NCI-H2196 treated with DMSO at 0.1 percent for 48 hours (cell line): Measurements from ENCODE around the gene AQP10.
"Not testable (repeated sequence)": the region's sequence is repeated elsewhere in the genome, so short reads cannot be mapped to it uniquely, and the experiment has no call there.

Experiments
- DNase-seq: peaks from one replicate; lab custom pipeline; 2025; ENCODE audit not compliant: unreplicated experiment; lab: John Stamatoyannopoulos, UW

AQP10 gene, protein sequence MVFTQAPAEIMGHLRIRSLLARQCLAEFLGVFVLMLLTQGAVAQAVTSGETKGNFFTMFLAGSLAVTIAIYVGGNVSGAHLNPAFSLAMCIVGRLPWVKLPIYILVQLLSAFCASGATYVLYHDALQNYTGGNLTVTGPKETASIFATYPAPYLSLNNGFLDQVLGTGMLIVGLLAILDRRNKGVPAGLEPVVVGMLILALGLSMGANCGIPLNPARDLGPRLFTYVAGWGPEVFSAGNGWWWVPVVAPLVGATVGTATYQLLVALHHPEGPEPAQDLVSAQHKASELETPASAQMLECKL

DNA sequence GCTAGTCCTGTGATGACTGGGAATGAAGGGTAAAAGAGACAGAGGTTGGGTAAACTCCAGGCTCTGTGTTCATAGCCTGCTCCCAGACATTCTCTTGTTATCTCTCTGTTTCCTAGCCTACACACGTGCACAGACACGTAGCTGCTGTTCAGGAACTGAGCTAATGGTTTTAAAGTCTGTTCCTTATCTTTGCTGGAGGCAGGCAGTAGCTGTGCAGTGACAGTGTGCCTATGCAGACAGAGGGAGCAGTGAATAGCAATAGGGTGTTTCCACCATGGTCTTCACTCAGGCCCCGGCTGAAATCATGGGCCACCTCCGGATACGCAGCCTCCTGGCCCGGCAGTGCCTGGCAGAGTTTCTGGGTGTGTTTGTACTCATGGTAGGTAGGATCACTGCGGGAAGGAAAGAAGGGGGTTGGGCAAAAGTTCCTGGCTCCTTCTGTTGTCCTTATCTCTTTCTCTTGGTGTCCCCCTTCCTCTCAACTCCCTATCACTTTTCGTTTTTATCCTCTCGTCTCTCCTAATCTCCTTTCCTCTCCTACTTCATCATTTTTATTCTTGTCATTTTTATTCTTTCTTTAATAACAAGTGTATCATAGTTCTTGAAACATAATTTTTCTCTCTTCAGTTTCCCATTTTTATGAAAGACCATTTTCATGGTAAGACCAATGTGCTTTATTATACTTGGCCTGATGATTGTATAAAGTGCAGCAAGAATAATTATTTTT lies at the start of gene AQP10:
AQP10 (plus strand) TSS at position 212 of the 727 bp plus-strand sequence; CDS start at position 275, 63 bp downstream.
- no peak for DNase-seq

DNA sequence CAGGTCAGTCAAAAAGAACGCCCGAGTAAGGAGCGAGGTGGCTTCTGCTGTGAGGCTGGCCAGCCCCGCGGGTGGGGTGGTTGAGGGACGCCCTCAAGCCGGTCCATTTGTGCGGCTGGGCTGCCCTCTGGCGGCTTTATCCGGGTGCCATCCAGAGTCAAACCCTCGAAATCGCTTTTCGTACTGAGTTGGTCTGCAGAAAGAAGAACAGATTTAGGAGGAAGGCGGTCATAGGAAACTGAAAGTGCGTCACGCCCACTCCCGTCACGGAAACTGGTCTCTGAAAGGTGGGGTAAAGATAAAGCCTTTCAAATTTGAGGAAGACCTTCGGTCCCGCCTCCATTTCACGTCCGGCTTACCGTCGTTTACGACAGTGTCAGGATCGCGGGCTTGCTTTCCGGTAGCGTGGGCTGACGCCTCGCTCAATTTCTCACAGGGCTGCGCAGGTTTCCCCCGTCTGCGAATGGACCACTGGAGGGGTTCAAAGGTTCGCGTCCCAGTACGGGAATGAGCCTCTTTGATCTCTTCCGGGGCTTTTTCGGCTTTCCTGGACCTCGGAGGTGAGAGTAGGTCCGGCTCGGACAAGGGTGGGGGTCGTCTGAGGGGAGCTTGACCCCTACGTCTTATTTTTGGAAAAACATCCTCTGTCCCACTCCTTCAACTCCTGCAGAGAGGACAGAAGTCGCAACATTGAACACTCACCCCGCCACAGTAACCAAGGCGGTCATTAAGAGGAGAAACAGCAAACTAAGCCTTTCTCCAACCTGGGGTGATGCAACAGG lies 48.5 kb upstream of the AQP10 start, which contains the start of gene HAX1:
HAX1 (plus strand) TSS at position 413 of the 782 bp plus-strand sequence; CDS start at position 508, 95 bp downstream.
- peak; percentile 83 for DNase-seq

DNA sequence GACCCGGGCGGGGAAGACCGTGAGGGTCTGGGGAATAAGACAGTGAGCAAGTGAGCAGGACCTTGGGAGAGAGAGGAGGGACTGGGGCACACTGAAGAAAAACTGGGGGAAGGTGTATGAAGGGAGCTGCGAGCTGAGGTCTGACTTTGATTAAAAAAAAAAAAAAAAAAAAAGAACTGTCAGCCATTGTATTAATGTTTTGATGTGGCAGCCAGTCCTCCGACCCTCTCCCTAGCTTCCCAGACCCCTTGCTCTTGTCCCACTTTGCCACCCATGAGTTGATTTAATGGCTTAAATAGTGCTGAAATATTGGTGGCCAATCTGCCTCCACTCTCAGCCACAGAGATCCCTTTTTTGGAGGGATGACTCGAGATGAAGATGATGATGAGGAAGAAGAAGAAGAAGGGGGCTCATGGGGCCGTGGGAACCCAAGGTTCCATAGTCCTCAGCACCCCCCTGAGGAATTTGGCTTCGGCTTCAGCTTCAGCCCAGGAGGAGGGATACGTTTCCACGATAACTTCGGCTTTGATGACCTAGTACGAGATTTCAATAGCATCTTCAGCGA lies 47.8 kb upstream of the AQP10 start:
- DNase-seq: no peak

DNA sequence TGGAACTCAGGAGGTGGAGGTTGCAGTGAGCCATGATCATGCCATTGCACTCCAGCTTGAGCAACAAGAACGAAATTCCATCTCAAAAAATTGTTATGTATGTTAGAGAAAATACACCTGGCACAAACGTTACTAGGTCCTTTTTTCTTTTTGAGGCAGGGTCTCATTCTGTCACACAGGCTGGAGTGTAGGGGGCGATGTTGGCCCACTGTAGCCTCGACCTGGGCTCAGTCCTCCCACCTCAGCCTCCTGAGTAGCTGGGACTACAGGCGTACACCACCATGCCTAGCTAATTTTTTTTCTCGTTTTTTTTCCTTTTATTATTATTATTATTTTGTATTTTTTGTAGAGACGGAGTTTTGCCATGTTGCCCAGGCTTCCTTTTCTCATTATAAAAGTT lies 44.1 kb upstream of the AQP10 start:
- DNase-seq: no peak

DNA sequence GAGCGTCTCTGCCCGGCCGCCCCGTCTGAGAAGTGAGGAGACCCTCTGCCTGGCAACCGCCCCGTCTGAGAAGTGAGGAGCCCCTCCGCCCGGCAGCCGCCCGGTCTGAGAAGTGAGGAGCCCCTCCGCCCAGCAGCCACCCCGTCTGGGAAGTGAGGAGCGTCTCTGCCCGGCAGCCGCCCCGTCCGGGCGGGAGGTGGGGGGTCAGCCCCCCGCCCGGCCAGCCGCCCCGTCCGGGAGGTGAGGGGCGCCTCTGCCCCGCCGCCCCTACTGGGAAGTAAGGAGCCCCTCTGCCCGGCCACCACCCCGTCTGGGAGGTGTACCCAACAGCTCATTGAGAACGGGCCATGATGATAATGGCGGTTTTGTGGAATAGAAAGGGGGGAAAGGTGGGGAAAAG lies 33.3 kb upstream of the AQP10 start:
- not testable (repeated sequence) for DNase-seq

DNA sequence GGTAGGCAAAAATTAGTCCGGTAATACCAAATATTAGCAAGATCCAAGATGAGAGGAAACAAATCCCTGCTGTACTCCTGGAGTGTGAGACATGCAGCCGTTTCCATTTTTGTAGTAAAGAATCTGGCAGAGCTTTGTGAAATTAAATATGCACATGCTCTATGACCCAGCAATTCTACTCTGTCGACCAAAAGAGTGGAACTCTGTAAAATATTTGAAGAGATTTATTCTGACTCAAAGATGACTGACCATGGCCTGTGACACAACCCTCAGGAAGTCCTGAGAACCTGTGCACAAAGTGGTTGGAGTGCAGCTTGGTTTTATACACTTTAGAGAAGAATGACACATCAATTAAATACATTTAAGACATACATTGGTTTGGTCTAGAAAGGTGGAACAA lies 32.2 kb upstream of the AQP10 start:
- no peak for DNase-seq

DNA sequence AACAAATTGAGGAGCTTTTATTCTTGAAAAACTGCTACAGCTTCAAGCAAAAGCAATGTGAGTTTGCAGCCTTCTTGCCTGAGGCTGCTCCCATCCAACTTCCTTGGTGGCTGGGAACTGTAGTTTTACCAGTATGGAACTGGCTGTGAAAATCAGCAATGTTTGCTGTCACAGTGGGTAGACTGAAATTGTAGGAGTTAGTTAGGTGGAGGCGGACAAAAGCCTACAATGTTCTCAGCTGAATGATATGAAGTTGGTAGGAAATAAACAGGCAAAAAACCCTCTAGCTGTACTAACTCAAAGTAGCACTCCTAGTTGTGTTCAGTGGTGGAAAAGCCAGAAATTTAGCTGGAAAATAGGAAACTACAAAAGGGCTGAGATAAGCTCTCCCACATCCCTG lies 30.0 kb upstream of the AQP10 start:
- no peak for DNase-seq

DNA sequence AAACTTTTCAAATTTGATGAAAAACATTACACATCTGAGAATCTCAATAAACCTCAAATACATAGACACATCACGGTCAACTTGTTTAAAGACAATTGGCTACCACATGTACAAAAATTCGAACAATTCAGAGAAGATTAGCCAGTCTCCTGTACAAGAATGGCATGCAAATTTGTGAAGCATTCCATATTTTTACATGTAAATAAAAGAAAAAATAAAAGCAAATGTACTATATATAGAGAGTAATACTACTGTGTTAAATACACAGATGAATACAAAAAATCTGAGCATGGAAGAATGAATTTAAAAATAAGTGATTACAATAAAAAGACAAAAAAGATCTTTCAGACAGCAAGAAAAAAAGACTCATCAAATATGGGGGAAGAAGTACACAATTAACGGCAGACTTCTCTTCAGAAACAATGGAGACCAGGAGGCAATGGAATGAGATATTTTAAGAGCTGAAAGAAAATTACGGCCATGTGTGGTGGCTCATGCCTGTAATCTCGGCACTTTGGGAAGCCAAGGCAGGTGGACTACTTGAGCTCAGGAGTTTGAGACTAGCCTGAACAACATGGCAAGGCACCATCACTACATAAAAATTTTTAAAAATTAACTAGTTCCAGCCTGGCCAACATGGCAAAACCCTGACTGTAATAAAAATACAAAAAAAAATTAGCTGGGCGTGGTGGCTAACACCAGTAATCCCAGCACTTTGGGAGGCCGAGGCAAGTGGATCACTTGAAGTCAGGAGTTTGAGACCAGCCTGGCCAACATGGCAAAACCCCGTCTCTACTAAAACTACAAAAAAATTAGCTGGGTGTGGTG lies 25.3 kb upstream of the AQP10 start:
- peak; percentile 5 for DNase-seq

DNA sequence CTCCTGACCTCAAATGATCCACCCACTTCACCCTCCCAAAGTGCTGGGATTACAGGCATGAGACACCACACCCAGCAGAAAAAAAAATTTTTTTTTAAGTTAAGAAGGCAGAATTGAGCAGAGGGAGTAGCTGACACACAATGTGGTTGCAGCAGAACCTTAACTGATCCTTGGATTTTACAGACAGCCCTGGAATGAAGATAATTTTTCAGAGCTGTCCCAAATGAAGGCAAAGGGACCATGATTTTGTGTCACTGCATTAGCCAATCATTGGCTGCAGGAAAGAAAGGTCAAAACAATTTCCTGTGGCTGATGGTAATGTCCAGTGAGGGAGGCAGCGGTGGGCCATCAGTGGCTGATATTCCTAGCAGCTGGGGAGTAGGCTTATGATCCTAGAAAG lies 19.3 kb upstream of the AQP10 start:
- no peak for DNase-seq

DNA sequence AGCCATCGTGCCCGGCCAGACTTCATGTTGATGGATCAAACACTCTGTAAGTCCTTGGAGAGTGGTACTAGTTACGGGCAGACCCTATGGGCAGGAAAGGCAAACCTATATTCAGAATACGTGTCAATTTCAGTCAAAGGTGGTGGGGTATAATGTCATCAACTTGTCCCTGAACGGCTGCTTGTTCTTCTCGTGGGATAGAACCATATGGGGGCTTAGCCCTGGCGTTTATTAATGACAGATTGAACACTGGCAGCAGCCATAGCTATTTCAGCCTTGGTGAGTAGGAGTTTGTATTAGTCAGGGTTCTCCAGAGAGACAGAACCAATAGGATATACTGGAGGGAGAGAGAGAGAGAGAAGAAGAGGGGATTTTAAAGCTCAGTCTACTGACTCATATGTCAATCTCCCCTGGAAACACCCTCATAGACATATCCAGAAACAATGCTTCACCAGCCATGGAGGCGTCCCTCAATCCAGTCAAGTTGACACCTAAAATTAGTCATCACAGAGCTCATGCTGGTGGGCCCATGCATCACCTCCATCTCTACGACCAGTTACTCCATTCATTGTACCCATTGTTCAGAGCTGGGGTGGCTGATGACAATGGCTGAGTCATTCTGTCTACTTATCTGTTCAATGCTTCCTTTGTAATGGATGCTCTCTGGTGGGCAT lies 16.1 kb upstream of the AQP10 start:
- no peak for DNase-seq

DNA sequence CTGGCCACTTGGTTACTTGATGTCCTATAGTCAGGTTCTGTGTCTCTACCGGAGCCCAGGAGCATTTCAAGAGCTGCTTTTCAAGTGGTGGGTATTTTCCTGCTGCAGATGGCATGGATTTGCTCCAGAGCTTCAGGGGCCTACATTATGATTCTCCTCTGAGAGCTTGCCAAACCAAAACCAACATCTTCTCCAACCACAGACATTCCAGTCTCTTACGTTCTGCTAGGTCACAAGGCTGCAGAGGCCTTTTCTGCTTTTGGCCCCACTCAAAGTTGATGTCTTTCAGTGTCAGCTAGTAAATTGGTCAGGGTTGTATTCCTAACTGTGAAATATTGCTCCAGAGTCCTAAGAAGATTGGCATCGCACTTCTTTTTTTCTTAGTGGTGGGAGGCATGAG lies 14.7 kb upstream of the AQP10 start:
- no peak for DNase-seq

DNA sequence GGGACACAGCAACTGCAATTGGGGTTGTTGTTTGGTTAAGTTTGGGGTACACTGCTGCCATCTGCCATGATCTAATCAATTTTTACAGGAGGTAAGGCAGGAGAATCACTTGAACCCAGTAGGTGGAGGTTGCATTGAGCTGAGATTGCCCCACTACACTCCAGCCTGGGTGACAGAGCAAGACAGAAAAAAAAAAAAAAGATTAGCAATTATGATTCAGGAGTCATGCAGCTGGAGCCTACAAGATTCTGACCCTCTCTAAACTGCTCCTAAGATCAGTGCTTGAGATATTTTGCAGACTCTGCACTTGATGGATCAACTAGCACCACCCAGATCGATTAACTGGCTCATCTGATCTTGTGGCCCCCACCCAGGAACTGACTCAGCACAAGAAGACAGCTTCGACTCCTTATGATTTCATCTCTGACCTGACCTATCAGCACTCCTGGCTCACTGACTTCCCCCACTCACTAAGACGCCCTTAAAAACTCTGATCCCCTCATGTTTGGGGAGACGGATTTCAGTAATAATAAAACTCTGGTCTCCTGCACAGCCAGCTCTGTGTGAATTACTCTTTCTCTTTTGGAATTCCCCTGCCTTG lies 13.1 kb upstream of the AQP10 start:
- DNase-seq: not testable (repeated sequence)

DNA sequence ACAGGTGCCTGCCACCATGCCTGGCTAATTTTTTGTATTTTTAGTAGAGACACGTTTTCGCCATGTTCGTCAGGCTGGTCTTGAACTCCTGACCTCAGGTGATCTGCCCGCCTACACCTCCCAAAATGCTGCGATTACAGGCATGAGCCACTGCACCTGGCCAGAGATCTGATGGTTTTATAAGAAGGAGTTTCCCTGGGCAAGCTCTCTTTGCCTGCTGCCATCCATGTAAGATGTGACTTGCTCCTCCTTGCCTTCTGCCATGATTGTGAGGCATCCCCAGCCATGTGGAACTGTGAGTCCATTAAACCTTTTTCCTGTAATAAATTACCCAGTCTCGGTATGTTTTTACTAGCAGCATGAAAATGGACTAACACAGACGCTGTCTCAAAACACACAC lies 11.8 kb upstream of the AQP10 start:
- not testable (repeated sequence) for DNase-seq

DNA sequence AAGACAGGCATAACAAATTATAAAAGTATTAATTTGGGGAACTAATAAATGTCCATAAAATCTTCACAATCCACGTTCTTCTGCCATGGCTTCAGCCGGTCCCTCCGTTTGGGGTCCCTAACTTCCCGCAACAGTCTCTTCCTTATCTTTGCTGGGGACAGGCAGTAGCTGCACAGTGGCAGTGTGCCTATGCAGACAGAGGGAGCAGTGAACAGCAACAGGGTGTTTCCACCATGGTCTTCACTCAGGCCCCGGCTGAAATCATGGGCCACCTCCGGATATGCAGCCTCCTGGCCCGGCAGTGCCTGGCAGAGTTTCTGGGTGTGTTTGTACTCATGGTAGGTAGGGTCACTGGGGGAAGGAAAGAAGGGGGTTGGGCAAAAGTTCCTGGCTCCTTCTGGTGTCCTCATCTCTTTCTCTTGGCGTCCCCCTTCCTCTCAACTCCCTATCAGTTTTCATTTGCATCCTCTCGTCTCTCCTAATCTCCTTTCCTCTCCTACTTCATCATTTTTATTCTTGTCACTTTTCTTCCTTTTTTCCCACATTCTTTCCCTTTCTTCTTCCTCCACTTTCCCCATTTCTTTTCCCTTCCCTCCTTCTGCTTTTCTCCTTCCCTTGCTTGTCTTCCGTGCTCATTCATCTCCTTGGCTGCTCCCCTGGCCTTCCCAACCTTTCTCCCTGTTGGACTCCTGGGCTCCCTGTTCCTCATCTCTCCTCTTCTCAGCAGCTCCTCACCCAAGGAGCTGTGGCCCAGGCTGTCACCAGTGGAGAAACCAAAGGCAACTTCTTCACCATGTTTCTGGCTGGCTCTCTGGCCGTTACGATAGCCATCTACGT lies 8.4 kb upstream of the AQP10 start:
- DNase-seq: not testable (repeated sequence)

DNA sequence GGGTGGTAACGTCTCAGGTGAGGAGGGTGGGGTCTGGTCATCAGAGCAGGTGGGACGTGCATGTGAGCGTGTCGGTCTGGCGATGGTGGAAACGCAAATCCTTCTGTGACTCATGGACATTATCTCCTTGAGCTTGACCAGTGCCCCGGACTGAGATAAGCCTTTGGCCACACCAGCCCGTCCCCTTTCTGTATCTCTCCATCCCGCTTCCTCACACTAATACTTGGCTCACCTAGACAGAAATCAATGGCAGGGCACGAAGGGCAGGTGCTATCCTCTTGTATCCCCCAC lies 7.9 kb upstream of the AQP10 start:
- DNase-seq: no peak

DNA sequence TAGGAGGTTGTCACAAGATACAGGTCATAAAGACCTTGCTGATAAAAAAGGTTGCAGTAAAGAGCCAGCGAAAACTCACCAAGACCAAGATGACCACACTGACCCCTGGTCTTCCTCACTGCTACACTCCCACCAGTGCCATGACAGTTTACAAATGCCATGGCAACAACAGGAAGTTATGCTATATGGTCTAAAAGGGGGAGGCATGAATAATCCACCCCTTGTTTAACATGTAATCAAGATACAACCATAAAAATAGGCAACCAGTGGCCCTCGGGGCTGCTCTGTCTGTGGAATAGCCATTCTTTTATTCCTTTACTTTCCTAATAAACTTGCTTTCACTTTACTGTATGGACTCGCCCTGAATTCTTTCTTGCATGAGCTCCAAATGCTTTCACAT lies 6.7 kb upstream of the AQP10 start:
- DNase-seq: not testable (repeated sequence)

DNA sequence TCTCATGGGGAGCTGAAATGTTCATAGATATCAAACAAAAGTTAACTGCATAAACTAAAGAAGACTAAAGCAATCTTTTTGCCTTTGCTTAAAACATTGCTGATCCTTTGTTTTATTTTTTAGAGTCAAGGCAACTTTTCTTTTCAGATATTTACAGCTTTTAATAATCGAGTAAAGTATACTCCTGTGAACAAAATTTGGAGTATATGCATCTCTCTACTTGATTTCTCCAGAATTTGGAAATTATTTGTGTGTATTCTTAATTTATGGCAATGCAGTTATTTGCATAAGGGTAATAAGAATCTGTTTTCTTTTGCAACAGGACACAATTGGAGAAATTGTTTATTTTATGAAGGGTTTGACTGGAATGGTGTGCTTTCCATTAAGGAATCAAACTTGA lies 4.2 kb upstream of the AQP10 start:
- DNase-seq: no peak

DNA sequence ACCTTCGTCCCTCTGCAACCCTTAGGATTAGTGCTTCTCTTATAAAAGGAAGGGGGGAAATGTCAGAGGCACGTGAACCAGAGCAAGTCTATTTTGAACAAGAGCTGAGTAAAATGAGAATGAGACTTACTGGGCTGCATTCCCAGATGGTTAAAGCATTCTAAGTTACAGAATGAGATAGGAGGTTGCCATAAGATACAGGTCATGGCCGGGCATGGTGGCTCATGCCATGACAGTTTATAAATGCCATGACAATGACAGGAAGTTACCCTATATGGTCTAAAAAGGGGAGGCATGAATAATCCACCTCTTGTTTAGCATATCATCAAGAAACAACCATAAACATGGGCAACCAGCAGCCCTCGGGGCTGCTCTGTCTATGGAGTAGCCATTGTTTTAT lies 2.5 kb upstream of the AQP10 start:
- DNase-seq: no peak

DNA sequence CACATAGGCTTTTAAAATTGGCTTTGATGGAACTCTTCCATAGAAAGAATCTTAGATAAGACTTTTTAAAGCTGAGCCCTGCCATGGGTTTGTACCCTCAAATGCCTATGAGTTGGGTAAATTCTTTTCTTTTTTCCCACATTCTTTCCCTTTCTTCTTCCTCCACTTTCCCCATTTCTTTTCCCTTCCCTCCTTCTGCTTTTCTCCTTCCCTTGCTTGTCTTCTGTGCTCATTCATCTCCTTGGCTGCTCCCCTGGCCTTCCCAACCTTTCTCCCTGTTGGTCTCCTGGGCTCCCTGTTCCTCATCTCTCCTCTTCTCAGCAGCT lies 679 bp downstream of the AQP10 start:
- not testable (repeated sequence) for DNase-seq
